GM12878 (cell line): ENCODE measurements around the gene MYNN. TPM values are rescaled to one million over a fixed set of nuclear protein-coding genes. Genes with fewer than 3 reads are reported as not detected.
A peak's percentile ranks its signal among the peaks of the same experiment; 100 is the strongest.

Experiments used
- IKZF1 ChIP-seq: fragments of 450-650 bp; conservative IDR thresholded peaks from 2 replicates; pipeline ENCODE4 v1.6.1; 2017; ENCODE audit warnings: antibody characterized with exemption, mild to moderate bottlenecking
- IKZF2 ChIP-seq, 2 experiments: fragments of 450-650 bp; IDR thresholded peaks; 2 replicates each; pipeline ENCODE4 v1.6.1; 2017; ENCODE audit warnings: mild to moderate bottlenecking in 2 of 2, moderate library complexity in 2 of 2
- IRF4 ChIP-seq: IDR thresholded peaks from 2 replicates; pipeline ENCODE4 v1.6.1; 2011; ENCODE audit warnings: low read depth, low read length
- RB1 ChIP-seq: fragments of 450-650 bp; formaldehyde crosslinking; IDR thresholded peaks from 2 replicates; pipeline ENCODE4 v1.6.1; 2017; ENCODE audit warnings: mild to moderate bottlenecking, borderline replicate concordance
- SMAD1 ChIP-seq: fragments of 450-650 bp; IDR thresholded peaks from 2 replicates; pipeline ENCODE4 v1.6.1; 2018; ENCODE audit warnings: mild to moderate bottlenecking, low read depth; ENCODE audit not compliant: partially characterized antibody
- SP1 ChIP-seq: IDR thresholded peaks from one replicate; pipeline ENCODE4 v1.6.1; 2011; ENCODE audit warnings: low read depth, low read length
- SREBF2 ChIP-seq: IDR thresholded peaks from 2 replicates; pipeline ENCODE4 v1.6.1; 2012; ENCODE audit warnings: mild to moderate bottlenecking, low read length
- SRF ChIP-seq, 2 experiments: IDR thresholded peaks; 2 replicates each; pipeline ENCODE4 v1.6.1; 2011; ENCODE audit warnings: low read depth in 2 of 2, low read length in 2 of 2, mild to moderate bottlenecking in 1 of 2, moderate library complexity in 1 of 2
- STAT1 ChIP-seq: fragments of 450-650 bp; conservative IDR thresholded peaks from 2 replicates; pipeline ENCODE4 v1.6.1; 2014; ENCODE audit warnings: antibody characterized with exemption, mild to moderate bottlenecking
- ZNF217 ChIP-seq: fragments of 450-650 bp; IDR thresholded peaks from 2 replicates; pipeline ENCODE4 v1.6.1; 2017; ENCODE audit warnings: antibody characterized with exemption, mild to moderate bottlenecking
- ZNF24 ChIP-seq: fragments of 450-650 bp; IDR thresholded peaks from 2 replicates; pipeline ENCODE4 v1.6.1; 2017; ENCODE audit warnings: antibody characterized with exemption, mild to moderate bottlenecking
- polyA plus RNA-seq, 11 experiments: library from polyadenylated mRNA; depleted of rRNA in 4 of 11; unstranded in 6 of 11; stranded (reverse) in 5 of 11; fragments of >200 nt; fragmentation: Nextera tagmentation in 4 of 11; fragmentation: Illumina TruSeq in 1 of 11; extraction: Ambion mirVana in 4 of 11; extraction: Trizol in 1 of 11; gene quantifications; 1 replicate in 1 of 11; 2 replicates in 10 of 11; pipeline versions ENCODE4 v1.2.1 to v1.2.3, GENCODE V29; 2011 to 2016; ENCODE audit warnings: inconsistent platforms in 2 of 11, missing spikeins in 2 of 11, low read depth in 1 of 11
- total RNA-seq, 4 experiments: library from RNA; depleted of rRNA in 3 of 4; stranded (reverse); fragments of >200 nt in 3 of 4; fragmentation: Illumina TruSeq in 1 of 4; extraction: Trizol in 1 of 4; gene quantifications; 2 replicates each; pipeline versions ENCODE4 v1.2.1 to v1.2.3, GENCODE V29; 2013 to 2021
- TF ChIP-seq, protein P1 (sequence below): IDR thresholded peaks from 2 replicates; pipeline ENCODE4 v1.6.1; 2011; ENCODE audit warnings: low read depth, mild to moderate bottlenecking, low read length, moderate library complexity, borderline replicate concordance; ENCODE audit errors: extremely low read depth
- TF ChIP-seq, protein P2 (sequence below): fragments of 450-650 bp; conservative IDR thresholded peaks from 2 replicates; pipeline ENCODE4 v1.6.1; 2017; ENCODE audit warnings: mild to moderate bottlenecking, moderate library complexity
- TF ChIP-seq, protein P3 (sequence below): fragments of 450-650 bp; IDR thresholded peaks from 2 replicates; pipeline ENCODE4 v1.6.1; 2017; ENCODE audit warnings: mild to moderate bottlenecking

The MYNN gene
- total and polyA plus RNA-seq, 10 of the 15 experiments (the other 5 are each of a cell fraction or from before 2014, with no cell fraction given) = 8.8 to 20.5 (median 15.8) TPM

DNA sequence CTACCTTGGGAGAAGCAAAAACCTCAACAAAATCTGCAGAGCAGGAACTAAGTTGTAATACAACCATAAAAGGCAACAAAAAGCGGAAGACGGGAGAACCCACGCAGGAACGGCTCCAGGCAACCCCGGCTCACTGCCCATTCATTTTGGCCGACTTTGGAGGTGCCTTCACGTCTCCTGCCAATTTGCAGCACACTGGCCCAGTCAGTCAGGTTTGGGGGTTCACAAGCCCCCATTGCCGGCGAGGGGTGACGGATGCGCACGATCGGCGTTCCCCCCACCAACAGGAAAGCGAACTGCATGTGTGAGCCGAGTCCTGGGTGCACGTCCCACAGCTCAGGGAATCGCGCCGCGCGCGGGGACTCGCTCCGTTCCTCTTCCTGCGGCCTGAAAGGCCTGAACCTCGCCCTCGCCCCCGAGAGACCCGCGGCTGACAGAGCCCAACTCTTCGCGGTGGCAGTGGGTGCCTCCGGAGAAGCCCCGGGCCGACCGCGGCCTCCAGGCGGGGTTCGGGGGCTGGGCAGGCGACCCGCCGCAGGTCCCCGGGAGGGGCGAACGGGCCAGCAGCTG, 8.8 kb upstream of the MYNN start (continued):
- TF ChIP-seq SMAD1 (no peak), STAT1 (0 out of 2 replicates have a peak, but pooled peaks have one; percentile 30), IRF4 (no peak), IKZF2 (IDR thresholded peaks at IDR 0.05) (peak; percentile 35 to 50; a peak in 3 of 4 replicates), SREBF2 (no peak), IKZF1 (0 out of 2 replicates have a peak, but pooled peaks have one; percentile 64), SP1 (no peak), ZNF217 (0 out of 2 replicates have a peak, but pooled peaks have one; percentile 26), SRF (IDR thresholded peaks at IDR 0.05; ENCODE audit: low read depth in 2 of 2, low read length in 2 of 2) (peak; percentile 97 to 99), ZNF24 (no peak), RB1 (peak; percentile 81)
- TF ChIP-seq, protein P1, sequence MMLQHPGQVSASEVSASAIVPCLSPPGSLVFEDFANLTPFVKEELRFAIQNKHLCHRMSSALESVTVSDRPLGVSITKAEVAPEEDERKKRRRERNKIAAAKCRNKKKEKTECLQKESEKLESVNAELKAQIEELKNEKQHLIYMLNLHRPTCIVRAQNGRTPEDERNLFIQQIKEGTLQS = no peak
- TF ChIP-seq, protein P2, sequence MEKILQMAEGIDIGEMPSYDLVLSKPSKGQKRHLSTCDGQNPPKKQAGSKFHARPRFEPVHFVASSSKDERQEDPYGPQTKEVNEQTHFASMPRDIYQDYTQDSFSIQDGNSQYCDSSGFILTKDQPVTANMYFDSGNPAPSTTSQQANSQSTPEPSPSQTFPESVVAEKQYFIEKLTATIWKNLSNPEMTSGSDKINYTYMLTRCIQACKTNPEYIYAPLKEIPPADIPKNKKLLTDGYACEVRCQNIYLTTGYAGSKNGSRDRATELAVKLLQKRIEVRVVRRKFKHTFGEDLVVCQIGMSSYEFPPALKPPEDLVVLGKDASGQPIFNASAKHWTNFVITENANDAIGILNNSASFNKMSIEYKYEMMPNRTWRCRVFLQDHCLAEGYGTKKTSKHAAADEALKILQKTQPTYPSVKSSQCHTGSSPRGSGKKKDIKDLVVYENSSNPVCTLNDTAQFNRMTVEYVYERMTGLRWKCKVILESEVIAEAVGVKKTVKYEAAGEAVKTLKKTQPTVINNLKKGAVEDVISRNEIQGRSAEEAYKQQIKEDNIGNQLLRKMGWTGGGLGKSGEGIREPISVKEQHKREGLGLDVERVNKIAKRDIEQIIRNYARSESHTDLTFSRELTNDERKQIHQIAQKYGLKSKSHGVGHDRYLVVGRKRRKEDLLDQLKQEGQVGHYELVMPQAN = peak; percentile 70
- TF ChIP-seq, protein P3, sequence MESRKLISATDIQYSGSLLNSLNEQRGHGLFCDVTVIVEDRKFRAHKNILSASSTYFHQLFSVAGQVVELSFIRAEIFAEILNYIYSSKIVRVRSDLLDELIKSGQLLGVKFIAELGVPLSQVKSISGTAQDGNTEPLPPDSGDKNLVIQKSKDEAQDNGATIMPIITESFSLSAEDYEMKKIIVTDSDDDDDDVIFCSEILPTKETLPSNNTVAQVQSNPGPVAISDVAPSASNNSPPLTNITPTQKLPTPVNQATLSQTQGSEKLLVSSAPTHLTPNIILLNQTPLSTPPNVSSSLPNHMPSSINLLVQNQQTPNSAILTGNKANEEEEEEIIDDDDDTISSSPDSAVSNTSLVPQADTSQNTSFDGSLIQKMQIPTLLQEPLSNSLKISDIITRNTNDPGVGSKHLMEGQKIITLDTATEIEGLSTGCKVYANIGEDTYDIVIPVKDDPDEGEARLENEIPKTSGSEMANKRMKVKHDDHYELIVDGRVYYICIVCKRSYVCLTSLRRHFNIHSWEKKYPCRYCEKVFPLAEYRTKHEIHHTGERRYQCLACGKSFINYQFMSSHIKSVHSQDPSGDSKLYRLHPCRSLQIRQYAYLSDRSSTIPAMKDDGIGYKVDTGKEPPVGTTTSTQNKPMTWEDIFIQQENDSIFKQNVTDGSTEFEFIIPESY = peak; percentile 60; the same call in 1 of the 2 replicates
- TF ChIP-seq, all 136 proteins: peak for 33
